Measurements from ENCODE around the gene FAM209B.

DNA sequence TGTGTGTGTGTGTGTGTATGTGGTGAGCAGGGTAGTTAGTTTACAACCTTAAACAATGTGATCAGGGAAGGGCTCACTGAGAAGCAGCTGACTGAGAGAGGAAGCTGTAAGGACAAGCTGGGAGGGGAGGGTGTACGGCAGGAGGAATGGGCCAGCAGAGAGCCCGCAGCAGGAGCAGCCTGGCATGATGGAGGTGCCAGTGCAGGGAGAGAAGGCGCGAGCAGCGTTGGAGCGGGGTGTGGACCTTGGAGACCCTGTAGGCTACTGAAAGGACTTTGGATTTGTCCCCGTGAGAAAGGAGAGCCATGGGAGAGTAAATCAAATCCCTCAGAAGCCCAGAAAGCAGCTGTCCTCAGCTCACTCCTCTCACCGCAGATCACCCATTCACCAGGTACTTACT is 18.5 kb downstream of the FAM209B start:
- TF ChIP-seq, protein P1, sequence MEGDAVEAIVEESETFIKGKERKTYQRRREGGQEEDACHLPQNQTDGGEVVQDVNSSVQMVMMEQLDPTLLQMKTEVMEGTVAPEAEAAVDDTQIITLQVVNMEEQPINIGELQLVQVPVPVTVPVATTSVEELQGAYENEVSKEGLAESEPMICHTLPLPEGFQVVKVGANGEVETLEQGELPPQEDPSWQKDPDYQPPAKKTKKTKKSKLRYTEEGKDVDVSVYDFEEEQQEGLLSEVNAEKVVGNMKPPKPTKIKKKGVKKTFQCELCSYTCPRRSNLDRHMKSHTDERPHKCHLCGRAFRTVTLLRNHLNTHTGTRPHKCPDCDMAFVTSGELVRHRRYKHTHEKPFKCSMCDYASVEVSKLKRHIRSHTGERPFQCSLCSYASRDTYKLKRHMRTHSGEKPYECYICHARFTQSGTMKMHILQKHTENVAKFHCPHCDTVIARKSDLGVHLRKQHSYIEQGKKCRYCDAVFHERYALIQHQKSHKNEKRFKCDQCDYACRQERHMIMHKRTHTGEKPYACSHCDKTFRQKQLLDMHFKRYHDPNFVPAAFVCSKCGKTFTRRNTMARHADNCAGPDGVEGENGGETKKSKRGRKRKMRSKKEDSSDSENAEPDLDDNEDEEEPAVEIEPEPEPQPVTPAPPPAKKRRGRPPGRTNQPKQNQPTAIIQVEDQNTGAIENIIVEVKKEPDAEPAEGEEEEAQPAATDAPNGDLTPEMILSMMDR (IDR thresholded peaks at IDR 0.05) = no peak
- TF ChIP-seq EZH2 (IDR thresholded peaks at IDR 0.05; ENCODE audit: borderline replicate concordance, insufficient read depth, low read depth, low read length, poor library complexity, severe bottlenecking) = no peak

Data from B cell (primary cell).